ENCODE measurements around the gene IRF8. TPM values are rescaled to one million over a fixed set of nuclear protein-coding genes. Genes with fewer than 3 reads are reported as not detected.

Gene IRF8
- total RNA-seq, 1 donor from 2014 or later = 1.0 TPM

- no peak for DNase-seq
- H3K27ac Mint-ChIP-seq (ENCODE audit: unreplicated experiment) = no peak overlapping the region
- peaks cover 2% of the 10 kb centered on the region for H3K9me3 Mint-ChIP-seq (ENCODE audit: unreplicated experiment)
- H3K36me3 Mint-ChIP-seq (ENCODE audit: unreplicated experiment) = no peaks in the 10 kb centered on the region
- no peak for TF ChIP-seq CTCF (IDR thresholded peaks at IDR 0.05; ENCODE audit: partially characterized antibody, unreplicated experiment)
- peaks cover 4% of the 10 kb centered on the region for H3K27me3 Mint-ChIP-seq (ENCODE audit: unreplicated experiment)
- H3K4me1 Mint-ChIP-seq (ENCODE audit: low read depth, unreplicated experiment) = peaks cover 11% of the 10 kb centered on the region
- no peak overlapping the region for H3K4me3 Mint-ChIP-seq (ENCODE audit: unreplicated experiment)
Measured at GRCh38 chr16:85950136-85950918, 51.4 kb downstream of the IRF8 start.

- Mint-ChIP-seq H3K9me3 (ENCODE audit: unreplicated experiment) (peaks cover 2% of the 10 kb centered on the region), H3K27me3 (ENCODE audit: unreplicated experiment) (peaks cover 5% of the 10 kb centered on the region), H3K36me3 (ENCODE audit: unreplicated experiment) (no peaks in the 10 kb centered on the region), H3K27ac (ENCODE audit: unreplicated experiment) (no peak overlapping the region), H3K4me3 (ENCODE audit: unreplicated experiment) (no peak overlapping the region), H3K4me1 (ENCODE audit: low read depth, unreplicated experiment) (peaks cover 4% of the 10 kb centered on the region)
- no peak for TF ChIP-seq CTCF (IDR thresholded peaks at IDR 0.05; ENCODE audit: partially characterized antibody, unreplicated experiment)
- DNase-seq = no peak
Measured at GRCh38 chr16:85952197-85952596, 53.2 kb downstream of the IRF8 start.

DNA sequence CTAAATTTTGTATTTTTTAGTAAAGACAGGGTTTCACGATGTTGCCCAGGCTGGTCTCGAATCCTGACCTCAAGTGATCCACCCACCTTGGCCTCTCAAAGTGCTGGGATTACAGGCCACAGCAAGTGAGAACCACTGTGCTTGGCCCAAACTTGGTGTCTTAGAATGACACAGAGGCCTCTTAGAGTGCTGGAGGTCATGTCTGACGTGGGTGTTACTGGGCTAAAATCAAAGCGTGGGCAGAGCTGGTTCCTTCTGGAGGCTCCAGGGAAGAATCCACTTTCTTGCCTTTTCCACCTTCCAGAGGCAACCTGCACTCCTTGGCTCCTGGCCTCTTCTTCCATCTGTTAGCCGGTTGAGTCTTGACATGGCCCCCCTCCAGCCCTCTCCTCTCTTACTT lies 53.8 kb downstream of the IRF8 start:
- Mint-ChIP-seq H3K27ac (ENCODE audit: unreplicated experiment) (no peak overlapping the region), H3K27me3 (ENCODE audit: unreplicated experiment) (peaks cover 5% of the 10 kb centered on the region), H3K9me3 (ENCODE audit: unreplicated experiment) (peaks cover under 1% of the 10 kb centered on the region), H3K4me1 (ENCODE audit: low read depth, unreplicated experiment) (peaks cover 4% of the 10 kb centered on the region), H3K36me3 (ENCODE audit: unreplicated experiment) (no peaks in the 10 kb centered on the region), H3K4me3 (ENCODE audit: unreplicated experiment) (no peak overlapping the region)
- DNase-seq = no peak
- TF ChIP-seq CTCF (IDR thresholded peaks at IDR 0.05; ENCODE audit: partially characterized antibody, unreplicated experiment) = no peak

DNA sequence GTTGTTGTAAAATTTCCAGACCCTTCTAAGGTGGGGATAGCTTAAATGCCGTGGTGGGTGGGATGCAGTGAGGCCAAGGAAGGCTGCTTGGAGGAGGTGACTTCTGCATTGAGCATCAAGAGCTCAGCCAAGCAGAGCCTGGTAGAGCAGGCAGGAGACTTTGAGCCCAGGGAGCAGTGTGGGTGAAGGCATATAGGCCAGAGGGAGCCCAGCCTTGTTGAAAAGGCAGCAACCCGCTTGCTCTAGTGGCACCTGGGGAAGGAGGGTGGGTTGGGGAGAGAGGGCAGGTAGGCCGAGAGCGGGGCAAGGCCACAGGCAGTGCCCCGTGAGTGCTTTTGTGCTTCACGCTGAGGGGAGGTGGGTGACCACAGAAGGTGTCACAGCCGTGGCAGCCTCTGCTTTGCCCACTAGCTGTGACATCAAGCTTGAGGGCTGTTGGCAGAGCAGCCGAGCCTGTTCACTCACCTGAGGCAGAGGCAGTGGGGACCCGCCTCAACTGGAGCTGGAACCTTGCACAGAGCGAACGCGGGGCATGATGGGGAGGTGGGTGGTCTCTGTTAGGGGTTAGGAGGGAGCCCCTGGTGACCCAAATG lies 56.1 kb downstream of the IRF8 start:
- no peak overlapping the region for H3K4me3 Mint-ChIP-seq (ENCODE audit: unreplicated experiment)
- no peak for DNase-seq
- H3K27me3 Mint-ChIP-seq (ENCODE audit: unreplicated experiment) = peaks cover 5% of the 10 kb centered on the region
- no peak overlapping the region for H3K27ac Mint-ChIP-seq (ENCODE audit: unreplicated experiment)
- H3K36me3 Mint-ChIP-seq (ENCODE audit: unreplicated experiment) = no peaks in the 10 kb centered on the region
- TF ChIP-seq CTCF (IDR thresholded peaks at IDR 0.05; ENCODE audit: partially characterized antibody, unreplicated experiment) = no peak
- peaks cover 1% of the 10 kb centered on the region for H3K9me3 Mint-ChIP-seq (ENCODE audit: unreplicated experiment)
- H3K4me1 Mint-ChIP-seq (ENCODE audit: low read depth, unreplicated experiment) = peaks cover 4% of the 10 kb centered on the region

- no peak for DNase-seq
- Mint-ChIP-seq H3K36me3 (ENCODE audit: unreplicated experiment) (no peaks in the 10 kb centered on the region), H3K4me1 (ENCODE audit: low read depth, unreplicated experiment) (peaks cover 4% of the 10 kb centered on the region), H3K27ac (ENCODE audit: unreplicated experiment) (no peak overlapping the region), H3K4me3 (ENCODE audit: unreplicated experiment) (no peak overlapping the region), H3K27me3 (ENCODE audit: unreplicated experiment) (peaks cover 5% of the 10 kb centered on the region), H3K9me3 (ENCODE audit: unreplicated experiment) (peaks cover 1% of the 10 kb centered on the region)
- TF ChIP-seq CTCF (IDR thresholded peaks at IDR 0.05; ENCODE audit: partially characterized antibody, unreplicated experiment) = no peak
Measured at GRCh38 chr16:85955566-85955965, 56.6 kb downstream of the IRF8 start.
